AML-193 (cell line): ENCODE results near the gene AGAP1.

ENCODE experiments used
- DNase-seq, 2 experiments: peaks; one replicate each; lab custom pipeline; 2025; lab: John Stamatoyannopoulos, UW

AGAP1 gene

GRCh38 chr2:236093134-236093533 is 599.3 kb downstream of the AGAP1 start:
- no peak for DNase-seq

- DNase-seq, result no peak
Measured at GRCh38 chr2:236095504-236095903, 601.7 kb downstream of the AGAP1 start.

- no peak for DNase-seq
Measured at GRCh38 chr2:236101311-236101950, 607.6 kb downstream of the AGAP1 start.

- DNase-seq, result no peak
Measured at GRCh38 chr2:236102971-236103370, 609.1 kb downstream of the AGAP1 start.

- no peak for DNase-seq
Measured at GRCh38 chr2:236103981-236104380, 610.1 kb downstream of the AGAP1 start.

- no peak for DNase-seq
Measured at GRCh38 chr2:236105955-236106607, 612.2 kb downstream of the AGAP1 start.

GRCh38 chr2:236106761-236107160 is 612.9 kb downstream of the AGAP1 start:
- no peak for DNase-seq

GRCh38 chr2:236107536-236107935 is 613.7 kb downstream of the AGAP1 start:
- no peak for DNase-seq

GRCh38 chr2:236107942-236108625 is 614.2 kb downstream of the AGAP1 start:
- no peak for DNase-seq

GRCh38 chr2:236109061-236109460 is 615.2 kb downstream of the AGAP1 start:
- no peak for DNase-seq

- no peak for DNase-seq
Measured at GRCh38 chr2:236109473-236109872, 615.6 kb downstream of the AGAP1 start.

- no peak for DNase-seq
Measured at GRCh38 chr2:236112466-236112865, 618.6 kb downstream of the AGAP1 start.

GRCh38 chr2:236113425-236113824 is 619.6 kb downstream of the AGAP1 start:
- DNase-seq, result no peak

- no peak for DNase-seq
Measured at GRCh38 chr2:236113948-236114347, 620.1 kb downstream of the AGAP1 start.

- DNase-seq, result no peak
Measured at GRCh38 chr2:236114959-236115358, 621.1 kb downstream of the AGAP1 start.

GRCh38 chr2:236117401-236117800 is 623.6 kb downstream of the AGAP1 start:
- no peak for DNase-seq

GRCh38 chr2:236117861-236118269 is 624.0 kb downstream of the AGAP1 start:
- no peak for DNase-seq

GRCh38 chr2:236119003-236119402 is 625.2 kb downstream of the AGAP1 start:
- DNase-seq, result no peak

- no peak for DNase-seq
Measured at GRCh38 chr2:236119476-236119875, 625.6 kb downstream of the AGAP1 start.

GRCh38 chr2:236120141-236120601 is 626.3 kb downstream of the AGAP1 start:
- DNase-seq, result no peak

GRCh38 chr2:236120829-236121228 is 627.0 kb downstream of the AGAP1 start:
- no peak for DNase-seq

GRCh38 chr2:236121546-236121945 is 627.7 kb downstream of the AGAP1 start:
- no peak for DNase-seq

- DNase-seq, result no peak
Measured at GRCh38 chr2:236122236-236122635, 628.4 kb downstream of the AGAP1 start.
